ENCODE data around the gene PDE4A. TPM values are rescaled to one million over a fixed set of nuclear protein-coding genes. Genes with fewer than 3 reads are reported as not detected.
A peak's percentile ranks its signal among the peaks of the same experiment; 100 is the strongest.

The PDE4A gene
- total and polyA plus RNA-seq, 2 of the 13 experiments (the other 11 are each of a cell fraction or from before 2014, with no cell fraction given), result 1.1 to 4.1 TPM

- TF ChIP-seq CBX2 (IDR thresholded peaks at IDR 0.05; ENCODE audit: low read depth, low read length), result no peak
- no peak for TF ChIP-seq CBX2 (CRISPR knock-in tag; IDR thresholded peaks at IDR 0.05; ENCODE audit: low read depth)
- TF ChIP-seq NCOA5 (CRISPR knock-in tag; IDR thresholded peaks at IDR 0.05), result no peak
- TF ChIP-seq SP2 (CRISPR knock-in tag; IDR thresholded peaks at IDR 0.05), result no peak
- TF ChIP-seq NFE2L1 (CRISPR knock-in tag; IDR thresholded peaks at IDR 0.05; ENCODE audit: borderline replicate concordance), result no peak
- no peak for TF ChIP-seq SAP130 (CRISPR knock-in tag; IDR thresholded peaks at IDR 0.05; ENCODE audit: low read depth)
- no peak; the same call in 1 of the 2 replicates for TF ChIP-seq ZNF784 (CRISPR knock-in tag; IDR thresholded peaks at IDR 0.05; ENCODE audit: borderline replicate concordance)
- no peak for TF ChIP-seq ZBTB40 (IDR thresholded peaks at IDR 0.05)
- TF ChIP-seq ZBTB40 (CRISPR knock-in tag; IDR thresholded peaks at IDR 0.05), result no peak
- no peak for TF ChIP-seq ZNF10 (CRISPR knock-in tag; IDR thresholded peaks at IDR 0.05; ENCODE audit: borderline replicate concordance, low read depth)
- peak; percentile 31 for TF ChIP-seq TEAD3 (CRISPR knock-in tag; optimal IDR thresholded peaks at IDR 0.05; ENCODE audit: borderline replicate concordance)
- no peak for TF ChIP-seq SNAPC4 (CRISPR knock-in tag; IDR thresholded peaks at IDR 0.05)
- TF ChIP-seq KAT2B (IDR thresholded peaks at IDR 0.05; ENCODE audit: borderline replicate concordance, low read depth, low read length), result no peak
- peak; percentile 43; the same call in 1 of the 2 replicates for TF ChIP-seq ZNF335 (CRISPR knock-in tag; IDR thresholded peaks at IDR 0.05)
- no peak for TF ChIP-seq EHMT2 (IDR thresholded peaks at IDR 0.05; ENCODE audit: borderline replicate concordance, low read depth, low read length)
- peak; percentile 19; the same call in 1 of the 2 replicates for TF ChIP-seq ZNF501 (CRISPR knock-in tag; IDR thresholded peaks at IDR 0.05)
These were observed 81.7 kb downstream of the PDE4A start (continued) for GRCh38 chr19:10501971-10502523.
